SKM-1 (cell line): ENCODE measurements around the gene GLI1.

Experiments used
- DNase-seq: peaks from one replicate; lab custom pipeline; 2025; ENCODE audit not compliant: unreplicated experiment; lab: John Stamatoyannopoulos, UW

The GLI1 gene

GRCh38 chr12:57518176-57518919, 58.8 kb downstream of the GLI1 start:
- DNase-seq, result no peak

- no peak for DNase-seq
These were observed 59.6 kb downstream of the GLI1 start for GRCh38 chr12:57518920-57519795.

- DNase-seq, result no peak
These were observed 60.1 kb downstream of the GLI1 start for GRCh38 chr12:57519796-57520052.

- DNase-seq, result peak; percentile 77
These were observed 60.7 kb downstream of the GLI1 start, which contains the start of gene DDIT3 for GRCh38 chr12:57520053-57520818. TSS of gene DDIT3 (minus strand) at chr12:57520514. CDS start at chr12:57517406, 3,108 bp downstream.

GRCh38 chr12:57521525-57522010, 62.0 kb downstream of the GLI1 start:
- no peak for DNase-seq
